Measurements from ENCODE around the gene USP34.

USP34 gene

DNA sequence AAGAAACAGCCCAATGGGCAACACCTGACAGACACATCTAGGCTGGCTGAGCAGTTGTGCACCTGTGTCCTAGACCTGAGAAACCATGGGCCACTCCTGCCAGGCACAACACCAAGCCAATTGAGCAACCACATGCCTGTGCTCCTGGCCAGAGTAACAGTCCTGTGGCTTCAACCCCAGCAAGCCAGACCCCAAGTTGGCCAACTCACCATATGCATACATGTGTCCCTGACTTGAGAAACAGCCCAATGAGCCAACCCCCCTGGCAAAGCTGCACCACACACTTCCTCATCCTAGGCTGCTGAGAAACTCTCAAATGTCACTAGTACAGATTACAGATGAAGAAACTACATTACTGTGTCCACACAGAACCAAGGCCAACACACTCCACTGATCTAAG lies 36.6 kb downstream of the USP34 start:
- H2AK5ac ChIP-seq (ENCODE audit: low read length, severe bottlenecking), result no peak overlapping the region
- H3K4me3 ChIP-seq (ENCODE audit: insufficient read depth in 1 of 2, low read depth in 1 of 2, low read length in 2 of 2), result no peak overlapping the region
- H3K14ac ChIP-seq (ENCODE audit: low read length in 2 of 2), result peak overlapping the region in 1 of 2 experiments; percentile 35
- no peak overlapping the region for H3K23ac ChIP-seq (ENCODE audit: low read length in 2 of 2)
- no peak overlapping the region for H2AFZ ChIP-seq (ENCODE audit: low read depth, low read length)
- no peaks in the 10 kb centered on the region for H3K27me3 ChIP-seq (ENCODE audit: control insufficient read depth in 1 of 2, insufficient read depth in 1 of 2, low read length in 2 of 2)
- H3K9me3 ChIP-seq (ENCODE audit: control insufficient read depth, low read length), result no peaks in the 10 kb centered on the region
- no peak overlapping the region for H2BK12ac ChIP-seq (ENCODE audit: low read length in 2 of 2)
- DNase-seq, result no peak
- peaks cover 0 to 9% of the 10 kb centered on the region in 2 experiments for H3K36me3 ChIP-seq (ENCODE audit: control insufficient read depth in 1 of 2, insufficient read depth in 2 of 2, low read depth in 1 of 2, low read length in 2 of 2)
- H3K79me1 ChIP-seq (replicated peaks; ENCODE audit: low read length, poor library complexity, severe bottlenecking), result no peaks in the 10 kb centered on the region
- H3K4me2 ChIP-seq (ENCODE audit: low read length, poor library complexity, severe bottlenecking), result no peak overlapping the region
- H4K8ac ChIP-seq (ENCODE audit: low read length), result no peak overlapping the region
- no peak overlapping the region for H3K27ac ChIP-seq (ENCODE audit: low read length, poor library complexity, severe bottlenecking)
- no peak overlapping the region for H3K4ac ChIP-seq (ENCODE audit: low read depth in 1 of 2, low read length in 2 of 2)
- H3K18ac ChIP-seq (ENCODE audit: low read depth in 1 of 2, low read length in 2 of 2), result no peak overlapping the region
- no peak overlapping the region for H4K91ac ChIP-seq (ENCODE audit: low read length)
- no peak overlapping the region for H2BK5ac ChIP-seq (ENCODE audit: low read depth, low read length, poor library complexity, severe bottlenecking)
- H3K4me1 ChIP-seq (ENCODE audit: control insufficient read depth, insufficient read depth, low read depth, low read length), result peaks cover 17% of the 10 kb centered on the region
- no peak overlapping the region for H2BK15ac ChIP-seq (ENCODE audit: low read depth, poor library complexity, severe bottlenecking)
- H3K9ac ChIP-seq (ENCODE audit: low read length), result no peak overlapping the region
- H2BK120ac ChIP-seq (ENCODE audit: low read depth, low read length), result no peak overlapping the region

DNA sequence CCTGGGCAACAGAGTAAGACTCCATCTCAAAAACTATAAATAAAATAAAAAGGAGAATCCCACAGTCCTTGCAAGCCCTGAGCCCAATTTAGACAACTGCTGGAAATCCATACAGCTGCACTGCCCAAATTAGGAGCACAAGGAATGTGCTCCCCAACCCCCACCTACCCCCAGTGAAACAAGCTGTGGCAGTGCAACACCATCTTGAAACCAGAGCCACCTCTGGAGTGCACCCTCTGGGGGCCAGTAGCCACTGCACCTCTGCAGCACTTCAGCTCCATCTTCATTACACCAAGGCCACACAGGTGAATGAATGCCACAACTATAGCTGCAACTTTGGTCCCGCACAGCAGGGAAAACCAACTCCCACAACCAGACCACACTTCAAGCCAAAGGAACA lies 37.3 kb downstream of the USP34 start:
- DNase-seq, result no peak
- Histone ChIP-seq H3K27me3 (ENCODE audit: control insufficient read depth in 1 of 2, insufficient read depth in 1 of 2, low read length in 2 of 2) (no peaks in the 10 kb centered on the region), H3K36me3 (ENCODE audit: control insufficient read depth in 1 of 2, insufficient read depth in 2 of 2, low read depth in 1 of 2, low read length in 2 of 2) (peaks cover 0 to 5% of the 10 kb centered on the region in 2 experiments), H3K18ac (ENCODE audit: low read depth in 1 of 2, low read length in 2 of 2) (no peak overlapping the region), H3K14ac (ENCODE audit: low read length in 2 of 2) (no peak overlapping the region), H3K9me3 (ENCODE audit: control insufficient read depth, low read length) (no peaks in the 10 kb centered on the region), H2BK120ac (ENCODE audit: low read depth, low read length) (no peak overlapping the region), H3K4ac (ENCODE audit: low read depth in 1 of 2, low read length in 2 of 2) (no peak overlapping the region), H3K23ac (ENCODE audit: low read length in 2 of 2) (no peak overlapping the region), H3K79me1 (replicated peaks; ENCODE audit: low read length, poor library complexity, severe bottlenecking) (no peaks in the 10 kb centered on the region), H2BK12ac (ENCODE audit: low read length in 2 of 2) (no peak overlapping the region), H2AK5ac (ENCODE audit: low read length, severe bottlenecking) (no peak overlapping the region), H3K27ac (ENCODE audit: low read length, poor library complexity, severe bottlenecking) (no peak overlapping the region), H3K4me1 (ENCODE audit: control insufficient read depth, insufficient read depth, low read depth, low read length) (peaks cover 14% of the 10 kb centered on the region), H2AFZ (ENCODE audit: low read depth, low read length) (no peak overlapping the region), H2BK15ac (ENCODE audit: low read depth, poor library complexity, severe bottlenecking) (no peak overlapping the region), H3K4me2 (ENCODE audit: low read length, poor library complexity, severe bottlenecking) (no peak overlapping the region), H4K8ac (ENCODE audit: low read length) (no peak overlapping the region), H4K91ac (ENCODE audit: low read length) (no peak overlapping the region), H2BK5ac (ENCODE audit: low read depth, low read length, poor library complexity, severe bottlenecking) (no peak overlapping the region), H3K9ac (ENCODE audit: low read length) (no peak overlapping the region), H3K4me3 (ENCODE audit: insufficient read depth in 1 of 2, low read depth in 1 of 2, low read length in 2 of 2) (no peak overlapping the region)
- 100% methylated on average over 1 of the region's 1 CpG for WGBS

GRCh38 chr2:61432990-61433389 lies 37.9 kb downstream of the USP34 start:
- Histone ChIP-seq H3K9ac (ENCODE audit: low read length) (no peak overlapping the region), H2AK5ac (ENCODE audit: low read length, severe bottlenecking) (no peak overlapping the region), H4K8ac (ENCODE audit: low read length) (peak overlapping the region; percentile 49), H2BK12ac (ENCODE audit: low read length in 2 of 2) (no peak overlapping the region), H3K79me1 (replicated peaks; ENCODE audit: low read length, poor library complexity, severe bottlenecking) (no peaks in the 10 kb centered on the region), H2BK120ac (ENCODE audit: low read depth, low read length) (no peak overlapping the region), H3K4me2 (ENCODE audit: low read length, poor library complexity, severe bottlenecking) (no peak overlapping the region), H2AFZ (ENCODE audit: low read depth, low read length) (no peak overlapping the region), H3K27me3 (ENCODE audit: control insufficient read depth in 1 of 2, insufficient read depth in 1 of 2, low read length in 2 of 2) (no peaks in the 10 kb centered on the region), H3K4me1 (ENCODE audit: control insufficient read depth, insufficient read depth, low read depth, low read length) (peaks cover 14% of the 10 kb centered on the region), H3K9me3 (ENCODE audit: control insufficient read depth, low read length) (no peaks in the 10 kb centered on the region), H4K91ac (ENCODE audit: low read length) (no peak overlapping the region), H3K4ac (ENCODE audit: low read depth in 1 of 2, low read length in 2 of 2) (no peak overlapping the region), H3K14ac (ENCODE audit: low read length in 2 of 2) (no peak overlapping the region), H3K36me3 (ENCODE audit: control insufficient read depth in 1 of 2, insufficient read depth in 2 of 2, low read depth in 1 of 2, low read length in 2 of 2) (peaks cover 0 to 5% of the 10 kb centered on the region in 2 experiments), H3K27ac (ENCODE audit: low read length, poor library complexity, severe bottlenecking) (no peak overlapping the region), H3K23ac (ENCODE audit: low read length in 2 of 2) (no peak overlapping the region), H2BK15ac (ENCODE audit: low read depth, poor library complexity, severe bottlenecking) (no peak overlapping the region), H3K4me3 (ENCODE audit: insufficient read depth in 1 of 2, low read depth in 1 of 2, low read length in 2 of 2) (no peak overlapping the region), H3K18ac (ENCODE audit: low read depth in 1 of 2, low read length in 2 of 2) (no peak overlapping the region), H2BK5ac (ENCODE audit: low read depth, low read length, poor library complexity, severe bottlenecking) (no peak overlapping the region)
- 98% methylated on average over 3 of the region's 3 CpGs for WGBS
- no peak for DNase-seq

DNA sequence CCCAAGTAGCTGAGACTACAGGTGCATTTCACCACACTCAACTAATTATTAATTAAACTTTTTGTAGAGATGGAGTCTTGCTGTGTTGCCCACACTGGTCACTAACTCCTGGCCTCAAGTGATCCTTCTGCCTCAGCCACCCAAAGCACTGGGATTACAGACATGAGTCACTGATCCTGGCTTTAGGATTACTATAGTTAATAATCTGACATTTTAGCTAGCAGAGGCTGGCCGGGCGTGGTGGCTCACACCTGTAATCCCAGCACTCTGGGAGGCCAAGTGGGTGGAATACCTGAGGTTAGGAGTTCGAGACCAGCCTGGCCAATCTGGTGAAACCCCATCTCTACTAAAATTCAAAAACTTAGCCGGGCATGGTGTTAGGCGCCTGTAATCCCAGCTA lies 39.5 kb downstream of the USP34 start:
- Histone ChIP-seq H3K27me3 (ENCODE audit: control insufficient read depth in 1 of 2, insufficient read depth in 1 of 2, low read length in 2 of 2) (no peaks in the 10 kb centered on the region), H3K9me3 (ENCODE audit: control insufficient read depth, low read length) (no peaks in the 10 kb centered on the region), H3K4ac (ENCODE audit: low read depth in 1 of 2, low read length in 2 of 2) (no peak overlapping the region), H3K9ac (ENCODE audit: low read length) (no peak overlapping the region), H3K4me3 (ENCODE audit: insufficient read depth in 1 of 2, low read depth in 1 of 2, low read length in 2 of 2) (no peak overlapping the region), H2AK5ac (ENCODE audit: low read length, severe bottlenecking) (no peak overlapping the region), H3K27ac (ENCODE audit: low read length, poor library complexity, severe bottlenecking) (no peak overlapping the region), H3K23ac (ENCODE audit: low read length in 2 of 2) (no peak overlapping the region), H3K14ac (ENCODE audit: low read length in 2 of 2) (no peak overlapping the region), H2BK5ac (ENCODE audit: low read depth, low read length, poor library complexity, severe bottlenecking) (no peak overlapping the region), H2BK120ac (ENCODE audit: low read depth, low read length) (no peak overlapping the region), H3K79me1 (replicated peaks; ENCODE audit: low read length, poor library complexity, severe bottlenecking) (peaks cover 2% of the 10 kb centered on the region), H4K91ac (ENCODE audit: low read length) (no peak overlapping the region), H2BK12ac (ENCODE audit: low read length in 2 of 2) (no peak overlapping the region), H4K8ac (ENCODE audit: low read length) (no peak overlapping the region), H3K4me2 (ENCODE audit: low read length, poor library complexity, severe bottlenecking) (no peak overlapping the region), H3K4me1 (ENCODE audit: control insufficient read depth, insufficient read depth, low read depth, low read length) (peaks cover 17% of the 10 kb centered on the region), H2AFZ (ENCODE audit: low read depth, low read length) (no peak overlapping the region), H3K36me3 (ENCODE audit: control insufficient read depth in 1 of 2, insufficient read depth in 2 of 2, low read depth in 1 of 2, low read length in 2 of 2) (peaks cover 0 to 9% of the 10 kb centered on the region in 2 experiments), H3K18ac (ENCODE audit: low read depth in 1 of 2, low read length in 2 of 2) (no peak overlapping the region), H2BK15ac (ENCODE audit: low read depth, poor library complexity, severe bottlenecking) (no peak overlapping the region)
- no peak for DNase-seq
- WGBS, result 97% methylated on average over 5 of the region's 5 CpGs

All from mesenchymal stem cell (in vitro differentiated cells and primary cell).